Ishikawa (cell line): ENCODE data around the gene FAIM2.

ENCODE experiments used
- CEBPB ChIP-seq: IDR thresholded peaks from 2 replicates; pipeline ENCODE4 v1.6.1; 2012
- CREB1 ChIP-seq: IDR thresholded peaks from 2 replicates; pipeline ENCODE4 v1.6.1; 2012; ENCODE audit warnings: low read depth
- EGR1 ChIP-seq: IDR thresholded peaks from 2 replicates; pipeline ENCODE4 v1.6.1; 2012
- EP300 ChIP-seq: IDR thresholded peaks from 2 replicates; pipeline ENCODE4 v1.6.1; 2012; ENCODE audit warnings: borderline replicate concordance
- FOXM1 ChIP-seq: IDR thresholded peaks from 2 replicates; pipeline ENCODE4 v1.6.1; 2012; ENCODE audit warnings: low read depth, borderline replicate concordance
- MAX ChIP-seq: IDR thresholded peaks from 2 replicates; pipeline ENCODE4 v1.6.1; 2012
- NFIC ChIP-seq: IDR thresholded peaks from 2 replicates; pipeline ENCODE4 v1.6.1; 2012
- RAD21 ChIP-seq: IDR thresholded peaks from 2 replicates; pipeline ENCODE4 v1.6.1; 2012; ENCODE audit warnings: low read depth
- TAF1 ChIP-seq: IDR thresholded peaks from 2 replicates; pipeline ENCODE4 v1.6.1; 2012; ENCODE audit warnings: low read depth, mild to moderate bottlenecking
- TCF12 ChIP-seq: IDR thresholded peaks from 2 replicates; pipeline ENCODE4 v1.6.1; 2012; ENCODE audit warnings: low read depth
- TEAD4 ChIP-seq: IDR thresholded peaks from 2 replicates; pipeline ENCODE4 v1.6.1; 2012
- USF1 ChIP-seq: IDR thresholded peaks from 2 replicates; pipeline ENCODE4 v1.6.1; 2012
- YY1 ChIP-seq: IDR thresholded peaks from 2 replicates; pipeline ENCODE4 v1.6.1; 2012; ENCODE audit warnings: low read depth
- ZBTB7A ChIP-seq: IDR thresholded peaks from 2 replicates; pipeline ENCODE4 v1.6.1; 2012; ENCODE audit warnings: low read depth
- TF ChIP-seq, protein P1 (sequence below): IDR thresholded peaks from 2 replicates; pipeline ENCODE4 v1.6.1; 2012; ENCODE audit warnings: low read depth, mild to moderate bottlenecking

FAIM2 gene

GRCh38 chr12:49876070-49876469 is 27.6 kb downstream of the FAIM2 start:
- no peak for TF ChIP-seq FOXM1
- TF ChIP-seq EP300, result no peak
- TF ChIP-seq CREB1, result no peak
- no peak for TF ChIP-seq USF1
- no peak for TF ChIP-seq TCF12
- no peak for TF ChIP-seq YY1
- TF ChIP-seq NFIC, result no peak
- no peak for TF ChIP-seq MAX
- no peak for TF ChIP-seq EGR1
- no peak for TF ChIP-seq CEBPB
- TF ChIP-seq ZBTB7A, result no peak

DNA sequence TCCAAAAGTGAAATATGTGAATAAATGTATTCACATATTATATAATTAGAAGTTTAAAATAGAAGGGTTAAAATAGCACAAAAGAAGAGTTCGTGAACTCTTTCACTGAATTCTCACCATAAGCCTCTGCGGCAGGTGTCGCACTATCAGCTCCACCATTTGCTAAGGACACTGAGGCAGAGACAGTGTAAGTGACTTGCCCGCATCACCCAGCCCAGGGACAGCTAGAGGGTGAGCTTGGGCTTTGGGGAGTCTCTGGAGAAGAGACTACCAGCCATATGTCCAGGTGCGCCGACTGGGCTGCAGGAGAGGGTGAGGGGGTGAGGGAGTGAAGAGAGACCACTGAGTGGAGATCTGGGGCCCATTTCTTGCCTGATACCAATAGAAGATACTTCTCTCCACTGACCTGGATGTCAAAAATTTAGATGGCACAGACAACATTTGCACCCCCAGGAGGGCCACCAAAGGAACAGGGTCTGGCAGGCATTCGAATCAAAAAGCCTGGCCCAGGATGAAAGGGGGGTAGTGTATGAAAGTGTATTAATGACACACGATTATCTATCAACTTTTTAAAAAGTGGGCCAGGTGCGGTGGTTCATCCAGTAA is 28.5 kb downstream of the FAIM2 start:
- no peak for TF ChIP-seq EGR1
- TF ChIP-seq EP300, result no peak
- no peak for TF ChIP-seq YY1
- no peak for TF ChIP-seq USF1
- no peak for TF ChIP-seq TCF12
- TF ChIP-seq, protein P1, sequence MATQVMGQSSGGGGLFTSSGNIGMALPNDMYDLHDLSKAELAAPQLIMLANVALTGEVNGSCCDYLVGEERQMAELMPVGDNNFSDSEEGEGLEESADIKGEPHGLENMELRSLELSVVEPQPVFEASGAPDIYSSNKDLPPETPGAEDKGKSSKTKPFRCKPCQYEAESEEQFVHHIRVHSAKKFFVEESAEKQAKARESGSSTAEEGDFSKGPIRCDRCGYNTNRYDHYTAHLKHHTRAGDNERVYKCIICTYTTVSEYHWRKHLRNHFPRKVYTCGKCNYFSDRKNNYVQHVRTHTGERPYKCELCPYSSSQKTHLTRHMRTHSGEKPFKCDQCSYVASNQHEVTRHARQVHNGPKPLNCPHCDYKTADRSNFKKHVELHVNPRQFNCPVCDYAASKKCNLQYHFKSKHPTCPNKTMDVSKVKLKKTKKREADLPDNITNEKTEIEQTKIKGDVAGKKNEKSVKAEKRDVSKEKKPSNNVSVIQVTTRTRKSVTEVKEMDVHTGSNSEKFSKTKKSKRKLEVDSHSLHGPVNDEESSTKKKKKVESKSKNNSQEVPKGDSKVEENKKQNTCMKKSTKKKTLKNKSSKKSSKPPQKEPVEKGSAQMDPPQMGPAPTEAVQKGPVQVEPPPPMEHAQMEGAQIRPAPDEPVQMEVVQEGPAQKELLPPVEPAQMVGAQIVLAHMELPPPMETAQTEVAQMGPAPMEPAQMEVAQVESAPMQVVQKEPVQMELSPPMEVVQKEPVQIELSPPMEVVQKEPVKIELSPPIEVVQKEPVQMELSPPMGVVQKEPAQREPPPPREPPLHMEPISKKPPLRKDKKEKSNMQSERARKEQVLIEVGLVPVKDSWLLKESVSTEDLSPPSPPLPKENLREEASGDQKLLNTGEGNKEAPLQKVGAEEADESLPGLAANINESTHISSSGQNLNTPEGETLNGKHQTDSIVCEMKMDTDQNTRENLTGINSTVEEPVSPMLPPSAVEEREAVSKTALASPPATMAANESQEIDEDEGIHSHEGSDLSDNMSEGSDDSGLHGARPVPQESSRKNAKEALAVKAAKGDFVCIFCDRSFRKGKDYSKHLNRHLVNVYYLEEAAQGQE, result no peak
- TF ChIP-seq MAX, result no peak
- TF ChIP-seq ZBTB7A, result no peak

DNA sequence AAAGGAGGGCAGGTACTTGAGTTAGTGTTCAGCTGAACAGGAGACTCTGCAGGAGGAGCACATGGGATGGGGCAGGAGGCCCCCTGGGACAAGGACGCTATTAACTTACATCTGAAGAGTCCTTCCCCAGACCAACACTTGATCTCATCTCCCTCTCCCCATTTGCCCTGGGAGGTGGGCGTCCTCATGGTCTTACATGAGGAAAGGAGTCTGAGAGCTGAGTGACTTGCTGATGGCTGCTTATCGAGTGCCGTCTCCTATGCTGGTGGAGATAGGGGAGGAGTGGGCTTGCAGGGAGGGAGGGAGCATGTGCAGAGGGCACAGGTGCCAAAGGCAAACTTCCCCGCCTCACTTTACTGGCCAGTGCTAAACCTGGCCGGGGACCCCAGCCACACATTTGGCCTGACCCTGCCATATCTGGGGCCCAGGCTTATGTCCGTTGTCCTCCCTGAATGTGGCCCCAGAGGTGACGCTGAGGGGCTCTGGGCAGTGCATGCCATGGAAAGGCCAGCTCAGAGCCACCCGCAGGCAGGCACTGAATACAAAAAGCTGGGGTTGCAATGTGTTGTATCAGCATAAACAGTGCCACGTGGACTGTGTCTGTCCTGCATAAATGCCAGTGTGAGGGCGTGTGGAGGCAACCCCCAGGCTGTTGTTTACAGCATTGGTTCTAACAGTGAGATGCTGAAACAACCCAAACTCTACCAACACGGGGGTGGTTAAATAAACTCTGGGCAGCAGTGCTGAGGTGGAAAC is 29.4 kb downstream of the FAIM2 start:
- no peak for TF ChIP-seq USF1
- no peak for TF ChIP-seq FOXM1
- no peak for TF ChIP-seq YY1
- TF ChIP-seq, protein P1, result no peak
- no peak for TF ChIP-seq CREB1
- TF ChIP-seq ZBTB7A, result no peak
- no peak for TF ChIP-seq NFIC
- TF ChIP-seq EGR1, result no peak
- no peak for TF ChIP-seq EP300
- TF ChIP-seq CEBPB, result no peak
- no peak for TF ChIP-seq RAD21
- TF ChIP-seq MAX, result no peak
- no peak for TF ChIP-seq TAF1
- TF ChIP-seq TEAD4, result no peak
- TF ChIP-seq TCF12, result no peak

- TF ChIP-seq TEAD4, result no peak
- no peak for TF ChIP-seq NFIC
- TF ChIP-seq EP300, result no peak
- TF ChIP-seq, protein P1, result no peak
- no peak for TF ChIP-seq CEBPB
- TF ChIP-seq RAD21, result no peak
- no peak for TF ChIP-seq YY1
- no peak for TF ChIP-seq CREB1
- TF ChIP-seq TCF12, result no peak
- TF ChIP-seq USF1, result no peak
- no peak for TF ChIP-seq ZBTB7A
- no peak for TF ChIP-seq FOXM1
- TF ChIP-seq TAF1, result no peak
- no peak for TF ChIP-seq MAX
- no peak for TF ChIP-seq EGR1
Measured at GRCh38 chr12:49873361-49873934, 30.3 kb downstream of the FAIM2 start.
